GM12801 (cell line): ENCODE results near the gene PPP5C.

Experiments
- TF ChIP-seq, protein P1 (sequence below): IDR thresholded peaks from one replicate; pipeline ENCODE4 v1.5.1; 2011; ENCODE audit warnings: control low read depth; ENCODE audit not compliant: insufficient read length; ENCODE audit errors: extremely low read depth

PPP5C gene

DNA sequence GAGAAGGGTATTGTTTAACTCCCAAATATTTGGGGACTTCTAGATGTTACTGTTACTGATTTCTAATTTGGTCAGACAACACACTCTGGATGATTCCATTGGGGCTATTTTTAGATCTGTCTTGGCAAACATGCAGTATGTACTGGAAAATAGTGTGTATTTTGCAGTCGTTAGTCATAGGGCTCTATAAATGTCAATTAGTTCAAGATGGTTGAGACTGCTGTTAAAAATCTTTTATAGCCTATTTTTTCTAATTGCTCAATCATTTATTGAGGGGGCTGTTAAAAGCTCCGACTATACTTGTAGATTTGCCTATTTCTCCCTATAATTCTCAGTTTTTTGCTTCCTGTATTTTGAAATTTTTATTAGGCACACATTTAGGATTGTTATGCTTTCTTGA lies 31.4 kb downstream of the PPP5C start:
- TF ChIP-seq, protein P1, sequence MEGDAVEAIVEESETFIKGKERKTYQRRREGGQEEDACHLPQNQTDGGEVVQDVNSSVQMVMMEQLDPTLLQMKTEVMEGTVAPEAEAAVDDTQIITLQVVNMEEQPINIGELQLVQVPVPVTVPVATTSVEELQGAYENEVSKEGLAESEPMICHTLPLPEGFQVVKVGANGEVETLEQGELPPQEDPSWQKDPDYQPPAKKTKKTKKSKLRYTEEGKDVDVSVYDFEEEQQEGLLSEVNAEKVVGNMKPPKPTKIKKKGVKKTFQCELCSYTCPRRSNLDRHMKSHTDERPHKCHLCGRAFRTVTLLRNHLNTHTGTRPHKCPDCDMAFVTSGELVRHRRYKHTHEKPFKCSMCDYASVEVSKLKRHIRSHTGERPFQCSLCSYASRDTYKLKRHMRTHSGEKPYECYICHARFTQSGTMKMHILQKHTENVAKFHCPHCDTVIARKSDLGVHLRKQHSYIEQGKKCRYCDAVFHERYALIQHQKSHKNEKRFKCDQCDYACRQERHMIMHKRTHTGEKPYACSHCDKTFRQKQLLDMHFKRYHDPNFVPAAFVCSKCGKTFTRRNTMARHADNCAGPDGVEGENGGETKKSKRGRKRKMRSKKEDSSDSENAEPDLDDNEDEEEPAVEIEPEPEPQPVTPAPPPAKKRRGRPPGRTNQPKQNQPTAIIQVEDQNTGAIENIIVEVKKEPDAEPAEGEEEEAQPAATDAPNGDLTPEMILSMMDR: no peak

DNA sequence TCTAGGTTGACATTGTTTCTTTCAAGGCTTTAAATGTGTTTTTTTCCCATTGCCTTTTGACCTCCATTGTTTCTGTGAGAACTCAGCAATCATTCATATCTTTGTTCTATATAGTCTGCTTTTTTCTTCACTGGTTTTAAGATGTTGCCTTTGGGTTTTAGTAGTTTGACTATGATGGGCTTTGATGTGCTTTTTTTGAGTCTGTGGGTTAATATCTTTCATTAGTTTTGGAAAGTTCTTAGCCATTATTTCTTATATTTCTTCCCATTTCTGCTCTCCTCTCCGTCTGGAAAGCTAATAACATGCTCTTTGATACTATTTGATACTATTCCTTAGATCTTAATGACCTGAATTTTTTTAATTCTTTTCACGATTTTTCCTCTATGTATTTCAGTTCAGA lies 33.8 kb downstream of the PPP5C start:
- TF ChIP-seq, protein P1: no peak

DNA sequence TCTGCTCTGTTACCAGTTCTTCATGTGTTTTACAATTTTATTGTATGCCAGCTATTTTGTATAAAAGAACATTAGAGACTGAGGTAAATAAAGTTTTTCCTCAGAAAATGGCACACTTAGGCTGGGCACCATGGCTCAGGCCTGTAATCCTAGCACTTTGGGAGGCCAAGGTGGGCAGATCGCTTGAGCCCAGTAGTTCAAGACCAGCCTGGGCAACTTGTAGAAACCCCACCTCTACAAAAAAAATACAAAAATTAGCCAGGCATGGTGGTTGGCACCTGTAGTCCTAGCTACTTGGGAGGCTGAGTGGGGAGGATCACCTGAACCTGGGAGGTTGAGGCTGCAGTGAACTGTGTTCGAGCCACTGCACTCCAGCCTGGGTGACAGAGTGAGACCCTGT lies 34.5 kb downstream of the PPP5C start:
- TF ChIP-seq, protein P1: no peak

DNA sequence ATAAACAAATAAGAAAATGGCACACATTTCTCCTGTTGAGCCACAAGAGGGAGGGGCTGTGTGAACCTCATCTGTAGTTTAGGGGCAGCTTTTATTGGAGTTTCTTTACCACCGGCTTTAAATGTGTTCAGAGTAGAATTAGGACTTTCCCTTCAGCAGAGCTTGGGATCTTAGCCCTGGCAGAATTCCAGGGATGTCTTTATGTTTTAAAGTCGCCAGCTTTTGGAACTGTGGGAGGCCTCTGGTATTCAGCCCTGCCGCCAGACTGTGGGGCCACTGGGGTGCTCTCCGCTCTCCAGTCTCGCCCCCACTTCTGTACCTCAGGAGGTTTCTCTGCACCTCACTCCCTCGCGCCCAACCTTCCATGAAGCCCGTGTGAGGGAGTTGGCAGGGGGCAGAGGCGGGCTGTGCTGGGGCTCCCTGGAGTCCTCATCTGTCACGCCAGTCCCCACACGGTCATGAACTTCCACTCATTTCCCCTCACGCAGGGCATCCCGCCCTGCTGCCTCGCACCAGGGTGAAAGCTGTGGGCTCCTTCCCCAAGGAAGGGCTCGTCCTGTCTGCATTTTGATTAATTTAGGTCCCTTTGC lies 35.0 kb downstream of the PPP5C start:
- TF ChIP-seq, protein P1: no peak

- TF ChIP-seq, protein P1: no peak
These were observed 36.4 kb downstream of the PPP5C start for GRCh38 chr19:46383171-46383815.

- TF ChIP-seq, protein P1: no peak
These were observed 37.0 kb downstream of the PPP5C start for GRCh38 chr19:46383846-46384245.

- TF ChIP-seq, protein P1: no peak
These were observed 37.5 kb downstream of the PPP5C start for GRCh38 chr19:46384396-46384795.
